CD4-positive, alpha-beta T cell (primary cell): ENCODE measurements around the gene AKT1. TPM values are rescaled to one million over a fixed set of nuclear protein-coding genes. Genes with fewer than 3 reads are reported as not detected.
"Not testable (repeated sequence)": the region's sequence is repeated elsewhere in the genome, so short reads cannot be mapped to it uniquely, and the experiment has no call there.

Experiments used
- ATAC-seq: fragments of 200-7000 bp; cut with Tn5 transposase; one replicate; pipeline ENCODE4 v1.10.0; 2022; ENCODE audit warnings: mild to moderate bottlenecking; ENCODE audit not compliant: poor library complexity
- CTCF ChIA-PET: fragments of 350-600 bp; sonication (Branson Sonifier 250); formaldehyde crosslinking; loops from one replicate; lab custom pipeline; 2021; ENCODE audit warnings: antibody characterized with exemption, inconsistent platforms; lab: Charles Lee
- POLR2A ChIA-PET: fragments of 350-600 bp; sonication (Branson Sonifier 250); formaldehyde crosslinking; loops from one replicate; lab custom pipeline; 2021; ENCODE audit warnings: antibody characterized with exemption, inconsistent platforms; lab: Charles Lee
- DNase-seq, 14 experiments: peaks; one replicate each; pipeline ENCODE4 v3.0.0-alpha.2; 2013 to 2020; ENCODE audit warnings: mixed read lengths in 2 of 14
- H3K27ac ChIP-seq, 2 donors: one replicate each; pipeline versions ENCODE4 v1.5.1 to v1.7.0; 2013; ENCODE audit warnings: low read length in 2 of 2, low read depth in 1 of 2, mild to moderate bottlenecking in 1 of 2
- H3K27me3 ChIP-seq, 2 experiments: 1 replicate in 1 of 2; 2 replicates in 1 of 2; pipeline versions ENCODE4 v1.6.1 to v1.7.0; 2013; ENCODE audit warnings: low read length in 2 of 2, control low read depth in 1 of 2, mild to moderate bottlenecking in 1 of 2, moderate library complexity in 1 of 2; ENCODE audit not compliant: insufficient read depth in 2 of 2, control insufficient read depth in 1 of 2
- H3K36me3 ChIP-seq: one replicate; pipeline ENCODE4 v1.6.1; 2013; ENCODE audit warnings: low read length, control low read depth; ENCODE audit not compliant: insufficient read depth
- H3K4me1 ChIP-seq: one replicate; pipeline ENCODE4 v1.6.1; 2013; ENCODE audit warnings: low read length, control low read depth; ENCODE audit not compliant: insufficient read depth
- H3K4me3 ChIP-seq: one replicate; pipeline ENCODE4 v1.5.1; 2013; ENCODE audit warnings: mild to moderate bottlenecking, low read length, moderate library complexity
- H3K9me3 ChIP-seq, 2 experiments: 1 replicate in 1 of 2; 2 replicates in 1 of 2; pipeline versions ENCODE4 v1.6.1 to v1.7.0; 2013; ENCODE audit warnings: low read length in 2 of 2, mild to moderate bottlenecking in 2 of 2, control low read depth in 1 of 2, moderate library complexity in 1 of 2; ENCODE audit not compliant: control insufficient read depth in 1 of 2, insufficient read depth in 1 of 2
- H3K27ac Mint-ChIP-seq: one replicate; pipeline ENCODE4 v1.8.0; 2020; ENCODE audit warnings: mixed read lengths
- H3K27me3 Mint-ChIP-seq: one replicate; pipeline ENCODE4 v1.8.0; 2021; ENCODE audit warnings: mixed read lengths
- H3K36me3 Mint-ChIP-seq: one replicate; pipeline ENCODE4 v1.8.0; 2021; ENCODE audit warnings: low read depth, mixed read lengths
- H3K4me1 Mint-ChIP-seq: one replicate; pipeline ENCODE4 v1.8.0; 2021; ENCODE audit warnings: low read depth, mixed read lengths
- H3K4me3 Mint-ChIP-seq: one replicate; pipeline ENCODE4 v1.8.0; 2020; ENCODE audit warnings: mild to moderate bottlenecking, mixed read lengths
- H3K9me3 Mint-ChIP-seq: one replicate; pipeline ENCODE4 v1.8.0; 2020; ENCODE audit warnings: mixed read lengths
- CTCF ChIP-seq: fragments of 200-600 bp; IDR thresholded peaks from one replicate; pipeline ENCODE4 v1.8.0; 2022; ENCODE audit warnings: antibody characterized with exemption, mild to moderate bottlenecking
- intact Hi-C, 2 experiments: fragments of 100-400 bp; cut with DNase I in 1 of 2; cut with micrococcal nuclease in 1 of 2; formaldehyde crosslinking; loops; one replicate each; pipeline versions ENCODE4 v1.15.1 to v1.9.0; 2023 to 2025; cut with DNase I, micrococcal nuclease
- total RNA-seq, 174 experiments: library from RNA in 2 of 174; stranded (reverse) in 2 of 174; gene quantifications; one replicate each; pipeline ENCODE4 v1.2.3 and lab custom pipeline; 2021 to 2026

AKT1 gene
- total RNA-seq, 2 experiments from 2014 or later, result 58.8 to 66.5 TPM

DNA sequence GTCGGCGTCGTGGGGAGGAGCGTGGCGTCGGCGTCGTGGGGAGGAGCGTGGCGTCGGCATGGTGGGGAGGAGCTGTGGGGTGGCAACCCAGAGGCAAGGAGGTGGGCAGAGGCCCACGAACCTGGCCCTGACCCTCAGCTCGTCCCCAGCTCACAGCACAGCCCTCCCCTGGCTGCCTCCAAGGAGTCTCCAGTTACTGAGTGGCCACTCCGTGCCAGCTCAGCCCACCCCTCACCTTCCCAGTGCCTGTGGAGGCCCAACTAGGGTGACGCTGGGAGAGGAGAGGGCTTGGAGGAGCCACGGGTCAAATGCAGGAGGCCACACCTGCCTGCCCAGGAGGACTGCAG is 65.7 kb downstream of the AKT1 start:
- Mint-ChIP-seq H3K27me3 (no peaks in the 10 kb centered on the region), H3K4me3 (no peak overlapping the region), H3K27ac (no peak overlapping the region), H3K9me3 (no peaks in the 10 kb centered on the region), H3K36me3 (no peaks in the 10 kb centered on the region), H3K4me1 (no peaks in the 10 kb centered on the region)
- intact Hi-C loops, result no loop called here
- Histone ChIP-seq H3K9me3 (peaks cover 0 to 4% of the 10 kb centered on the region in 2 experiments), H3K27ac (no peak overlapping the region), H3K27me3 (peaks cover 0 to 2% of the 10 kb centered on the region in 2 experiments), H3K4me1 (peaks cover 3% of the 10 kb centered on the region), H3K36me3 (no peaks in the 10 kb centered on the region), H3K4me3 (no peak overlapping the region)
- ATAC-seq (no peak), DNase-seq (no peak)
- POLR2A ChIA-PET, result no interaction called here
- CTCF ChIA-PET, result no interaction called here
- no peak for TF ChIP-seq CTCF

DNA sequence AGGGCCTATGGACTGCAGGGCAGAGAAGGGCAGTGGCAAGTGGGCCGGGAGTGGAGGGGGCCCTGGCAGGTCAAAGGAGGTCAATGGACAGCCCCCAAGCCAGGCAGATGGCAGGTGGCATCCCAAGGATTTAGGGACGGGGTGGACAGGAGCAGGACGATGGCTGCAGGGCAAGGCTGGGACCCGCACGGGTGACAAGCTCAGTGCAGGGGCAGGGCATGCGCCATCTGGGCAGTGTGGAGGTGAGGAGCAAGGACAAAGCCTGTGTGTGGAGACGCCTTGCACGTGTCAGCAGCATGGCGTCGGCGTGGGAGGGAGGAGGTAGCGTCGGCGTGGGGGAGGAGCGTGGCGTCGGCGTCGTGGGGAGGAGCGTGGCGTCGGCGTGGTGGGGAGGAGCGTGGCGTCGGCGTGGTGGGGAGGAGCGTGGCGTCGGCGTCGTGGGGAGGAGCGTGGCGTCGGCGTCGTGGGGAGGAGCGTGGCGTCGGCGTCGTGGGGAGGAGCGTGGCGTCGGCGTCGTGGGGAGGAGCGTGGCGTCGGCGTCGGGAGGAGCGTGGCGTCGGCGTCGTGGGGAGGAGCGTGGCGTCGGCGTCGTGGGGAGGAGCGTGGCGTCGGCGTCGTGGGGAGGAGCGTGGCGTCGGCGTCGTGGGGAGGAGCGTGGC is 66.2 kb downstream of the AKT1 start:
- not testable (repeated sequence) for H3K4me3 Mint-ChIP-seq

DNA sequence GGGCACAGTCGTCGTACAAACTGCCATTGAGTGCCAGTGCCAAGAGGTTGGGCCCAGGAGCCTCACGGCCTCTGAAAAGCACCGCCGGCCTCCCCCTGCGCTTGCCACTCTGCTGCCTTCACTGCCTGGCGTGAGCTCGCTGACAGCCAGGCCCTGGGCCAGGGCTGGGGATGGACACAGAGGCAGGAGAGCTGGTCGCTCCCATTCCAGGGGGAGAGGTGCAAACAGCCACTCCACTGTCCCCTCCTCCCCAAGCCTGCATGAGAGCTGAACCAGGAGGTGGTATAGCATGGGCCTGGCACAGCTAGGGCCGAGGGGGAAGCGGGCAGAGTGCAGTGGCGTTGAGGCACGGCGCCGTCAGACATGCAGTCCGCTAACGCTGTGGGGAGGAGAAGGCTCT is 66.9 kb downstream of the AKT1 start:
- no peak overlapping the region for H3K27ac ChIP-seq
- Mint-ChIP-seq H3K27ac (no peak overlapping the region), H3K9me3 (no peaks in the 10 kb centered on the region), H3K4me1 (no peaks in the 10 kb centered on the region), H3K36me3 (no peaks in the 10 kb centered on the region), H3K27me3 (no peaks in the 10 kb centered on the region), H3K4me3 (no peak overlapping the region)
- no peak for TF ChIP-seq CTCF
- ChIA-PET POLR2A (no interaction called here), CTCF (no interaction called here)
- H3K4me3 ChIP-seq, result no peak overlapping the region
- peaks cover 0 to 4% of the 10 kb centered on the region in 2 experiments for H3K9me3 ChIP-seq
- no peaks in the 10 kb centered on the region for H3K36me3 ChIP-seq
- ATAC-seq (no peak), DNase-seq (no peak)
- peaks cover 0 to 4% of the 10 kb centered on the region in 2 experiments for H3K27me3 ChIP-seq
- peaks cover 10% of the 10 kb centered on the region for H3K4me1 ChIP-seq
- intact Hi-C loops, result no loop called here

More for the DNA sequence above, 66.2 kb downstream of the AKT1 start:
- H3K27ac ChIP-seq, H3K27me3 Mint-ChIP-seq, H3K27ac Mint-ChIP-seq, H3K4me1 ChIP-seq, H3K27me3 ChIP-seq, POLR2A ChIA-PET, CTCF ChIA-PET, H3K9me3 ChIP-seq, H3K4me3 ChIP-seq, H3K36me3 Mint-ChIP-seq, ATAC-seq, intact Hi-C loops, H3K36me3 ChIP-seq, H3K9me3 Mint-ChIP-seq, DNase-seq, H3K4me1 Mint-ChIP-seq: not testable (repeated sequence)
